HepG2 (cell line): ENCODE data around the gene GPR83. TPM values are rescaled to one million over a fixed set of nuclear protein-coding genes. Genes with fewer than 3 reads are reported as not detected.

Source experiments
- ATAC-seq: fragments of 200-7000 bp; cut with Tn5 transposase; 3 replicates; pipeline ENCODE4 v1.9.1; 2020; ENCODE audit warnings: mild to moderate bottlenecking, moderate library complexity
- BruUV-seq: library from RNA; stranded (reverse); fragments of 400-500 nt; replicated peaks from 2 replicates; lab custom pipeline; 2021; lab: Mats Ljungman, UMichigan
- CTCF ChIA-PET: fragments of 300-600 bp; formaldehyde crosslinking; extraction: SDS; loops from one replicate; lab custom pipeline; 2021; ENCODE audit warnings: low total read pairs, inconsistent platforms, low intra/inter-chr PET ratio; lab: Yijun Ruan, JAX
- POLR2A ChIA-PET: fragments of 350-600 bp; sonication (Branson Sonifier 250); formaldehyde crosslinking; loops from one replicate; lab custom pipeline; 2020; ENCODE audit warnings: antibody characterized with exemption, inconsistent platforms; lab: Yijun Ruan, JAX
- DNase-seq: peaks from one replicate; pipeline ENCODE4 v3.0.0-alpha.2; 2015; ENCODE audit warnings: low spot score
- FAIRE-seq: peaks from 3 replicates; lab custom pipeline; 2011; peaks lifted over from hg19 to GRCh38; lab: Jason Lieb, UNC
- H2AFZ ChIP-seq: one replicate; pipeline ENCODE4 v1.6.1; 2011; ENCODE audit warnings: low read length, inconsistent platforms
- H3K27ac ChIP-seq: fragments of 300-600 bp; 3 replicates; pipeline ENCODE4 v1.8.0; 2011; ENCODE audit warnings: mixed run types, mild to moderate bottlenecking, mixed read lengths, low read length, inconsistent platforms; ENCODE audit not compliant: insufficient read depth; ENCODE audit errors: extremely low read length
- H3K27me3 ChIP-seq, 2 experiments: fragments of 200-600 bp in 1 of 2; 2 replicates in 1 of 2; 3 replicates in 1 of 2; pipeline versions ENCODE4 v1.6.0 to v1.8.0; 2011; ENCODE audit warnings: low read length in 2 of 2, mild to moderate bottlenecking in 2 of 2, moderate library complexity in 2 of 2, inconsistent platforms in 1 of 2; ENCODE audit not compliant: insufficient read depth in 2 of 2, control insufficient read depth in 1 of 2
- H3K36me3 ChIP-seq, 2 experiments: fragments of 200-600 bp in 1 of 2; replicated peaks in 1 of 2; 2 replicates in 1 of 2; 3 replicates in 1 of 2; pipeline versions ENCODE4 v1.5.1 to v1.8.0; 2011; ENCODE audit warnings: low read length in 2 of 2, inconsistent platforms in 1 of 2; ENCODE audit not compliant: insufficient read depth in 2 of 2, control insufficient read depth in 1 of 2
- H3K4me1 ChIP-seq: 2 replicates; pipeline ENCODE4 v1.5.1; 2012; ENCODE audit warnings: low read length, inconsistent platforms; ENCODE audit not compliant: insufficient read depth
- H3K4me2 ChIP-seq: 2 replicates; pipeline ENCODE4 v1.6.0; 2011; ENCODE audit warnings: low read depth, low read length, inconsistent platforms
- H3K4me3 ChIP-seq, 3 experiments: fragments of 200-600 bp in 1 of 3; sonication (generic), shearing (Covaris generic) in 1 of 3; replicated peaks in 1 of 3; 2 replicates each; pipeline ENCODE4 v1.5.1; 2011 to 2016; ENCODE audit warnings: low read length in 3 of 3, inconsistent platforms in 2 of 3, low read depth in 2 of 3, mild to moderate bottlenecking in 2 of 3, control low read depth in 1 of 3, mixed read lengths in 1 of 3; ENCODE audit not compliant: insufficient read depth in 1 of 3
- H3K79me2 ChIP-seq: one replicate; pipeline ENCODE4 v1.6.1; 2011; ENCODE audit warnings: low read length, inconsistent platforms; ENCODE audit not compliant: insufficient read depth
- H3K9ac ChIP-seq: 2 replicates; pipeline ENCODE4 v1.6.0; 2011; ENCODE audit warnings: mild to moderate bottlenecking, low read depth, low read length, inconsistent platforms; ENCODE audit not compliant: insufficient read depth
- H3K9me3 ChIP-seq: 2 replicates; pipeline ENCODE4 v1.5.1; 2012; ENCODE audit warnings: mild to moderate bottlenecking, low read length
- H4K20me1 ChIP-seq: 2 replicates; pipeline ENCODE4 v1.6.0; 2011; ENCODE audit warnings: inconsistent platforms, mild to moderate bottlenecking, low read length, moderate library complexity; ENCODE audit not compliant: insufficient read depth
- EP300 ChIP-seq, 3 experiments: sonication (generic) in 1 of 3; formaldehyde crosslinking in 1 of 3; IDR thresholded peaks; 2 replicates each; pipeline versions ENCODE4 v1.5.1 to v1.6.1; 2011 to 2020; ENCODE audit warnings: low read depth in 2 of 3, low read length in 2 of 3, borderline replicate concordance in 1 of 3, improper control_type of control experiment in 1 of 3, mild to moderate bottlenecking in 1 of 3, missing genetic modification reagents in 1 of 3, moderate library complexity in 1 of 3
- HOXA3 ChIP-seq: sonication (generic); formaldehyde crosslinking; IDR thresholded peaks from 2 replicates; pipeline ENCODE4 v1.5.0; 2020; ENCODE audit warnings: missing genetic modification reagents
- MED1 ChIP-seq: sonication (generic); formaldehyde crosslinking; IDR thresholded peaks from 2 replicates; pipeline ENCODE4 v1.4.0; 2020; ENCODE audit warnings: missing genetic modification reagents
- MED13 ChIP-seq: sonication (generic); formaldehyde crosslinking; IDR thresholded peaks from 2 replicates; pipeline ENCODE4 v1.5.0; 2020; ENCODE audit warnings: missing genetic modification reagents
- NFKBIZ ChIP-seq: IDR thresholded peaks from 2 replicates; pipeline ENCODE4 v1.6.1; 2018; ENCODE audit warnings: missing genetic modification reagents, missing compliant biosample characterization
- SALL1 ChIP-seq: sonication (generic); formaldehyde crosslinking; IDR thresholded peaks from 2 replicates; pipeline ENCODE4 v1.8.0; 2022; ENCODE audit warnings: mild to moderate bottlenecking, missing genetic modification reagents
- TEAD3 ChIP-seq: optimal IDR thresholded peaks from 2 replicates; pipeline ENCODE3; 2016; ENCODE audit warnings: borderline replicate concordance
- ZNF251 ChIP-seq: sonication (generic); formaldehyde crosslinking; IDR thresholded peaks from 2 replicates; pipeline ENCODE4 v1.9.0; 2021; ENCODE audit warnings: mild to moderate bottlenecking, missing genetic modification reagents
- ZNF446 ChIP-seq: sonication (generic); formaldehyde crosslinking; IDR thresholded peaks from 2 replicates; pipeline ENCODE4 v1.5.0; 2020; ENCODE audit warnings: mild to moderate bottlenecking, missing genetic modification reagents
- ZNF496 ChIP-seq: sonication (generic); formaldehyde crosslinking; IDR thresholded peaks from 2 replicates; pipeline ENCODE4 v1.8.1; 2023; ENCODE audit warnings: mild to moderate bottlenecking, moderate library complexity, missing genetic modification reagents; ENCODE audit not compliant: insufficient replicate concordance
- ZNF703 ChIP-seq: sonication (generic); formaldehyde crosslinking; IDR thresholded peaks from 2 replicates; pipeline ENCODE4 v1.5.1; 2020; ENCODE audit warnings: missing genetic modification reagents, mild to moderate bottlenecking, moderate library complexity, borderline replicate concordance
- ZSCAN21 ChIP-seq: sonication (generic); formaldehyde crosslinking; IDR thresholded peaks from 2 replicates; pipeline ENCODE4 v1.8.0; 2022; ENCODE audit warnings: mild to moderate bottlenecking, missing genetic modification reagents, moderate library complexity, borderline replicate concordance
- WGBS: methylation state at CpG from one replicate; pipeline ENCODE4 v1.1.6; 2017; ENCODE audit warnings: low lambda C conversion rate; 5-methylcytosine and 5-hydroxymethylcytosine counted together
- in situ Hi-C: cut with HindIII; loops from 2 replicates; pipeline ENCODE4 v1.10.0; 2017; ENCODE audit warnings: low pct_unique_long_range_greater_than_20kb; ENCODE audit not compliant: extremely low pct_ligation_motif_present
- intact Hi-C: fragments of 100-400 bp; cut with micrococcal nuclease; formaldehyde crosslinking; loops from one replicate; pipeline ENCODE4 v1.10.0; 2022; ENCODE audit not compliant: unreplicated experiment
- polyA plus RNA-seq, 8 experiments: library from polyadenylated mRNA; depleted of rRNA in 3 of 8; stranded (reverse) in 7 of 8; unstranded in 1 of 8; fragments of >200 nt; fragmentation: Illumina TruSeq in 4 of 8; extraction: Trizol in 4 of 8; gene quantifications; 2 replicates each; pipeline versions ENCODE4 v1.2.1 to v1.2.3, GENCODE V29; 2011 to 2016; ENCODE audit warnings: low read depth in 4 of 8, missing spikeins in 1 of 8, mixed read lengths in 1 of 8; ENCODE audit not compliant: insufficient read depth in 1 of 8
- total RNA-seq, 5 experiments: library from RNA; depleted of rRNA; stranded (reverse); fragments of >200 nt; fragmentation: Illumina TruSeq; extraction: Trizol; gene quantifications; 2 replicates each; pipeline ENCODE4 v1.2.3, GENCODE V29; 2016; ENCODE audit warnings: low read depth in 1 of 5
- TF ChIP-seq, protein P1 (sequence below): IDR thresholded peaks from 2 replicates; pipeline ENCODE4 v1.6.1; 2016; ENCODE audit warnings: missing genetic modification reagents, missing compliant biosample characterization
- TF ChIP-seq, protein P2 (sequence below): sonication (generic); formaldehyde crosslinking; IDR thresholded peaks from 2 replicates; pipeline ENCODE4 v1.5.0; 2020; ENCODE audit warnings: missing genetic modification reagents
- TF ChIP-seq, protein P3 (sequence below): sonication (generic); formaldehyde crosslinking; IDR thresholded peaks from 2 replicates; pipeline ENCODE4 v1.8.1; 2022; ENCODE audit warnings: mild to moderate bottlenecking, missing genetic modification reagents

GPR83 gene
- total and polyA plus RNA-seq, 2 of the 13 experiments (the other 11 are each of a cell fraction or from before 2014, with no cell fraction given): 0.04 to 0.11 TPM

DNA sequence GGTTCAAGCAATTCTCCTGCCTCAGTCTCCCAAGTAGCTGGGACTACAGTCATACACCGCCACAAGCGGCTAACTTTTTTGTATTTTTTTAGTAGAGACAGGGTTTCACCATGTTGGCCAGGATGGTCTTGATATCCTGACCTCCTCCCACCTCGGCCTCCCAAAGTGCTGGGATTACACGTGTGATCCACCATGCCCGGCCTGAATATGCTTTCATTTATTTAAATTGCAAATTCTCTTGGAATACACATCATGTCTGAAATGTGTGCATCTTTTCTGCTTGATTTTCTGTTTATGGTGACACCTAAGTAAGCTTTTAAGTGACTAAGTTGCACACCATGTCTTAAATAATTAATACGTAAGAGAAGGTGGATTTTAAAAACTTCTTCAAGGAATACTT lies 65.2 kb downstream of the GPR83 start:
- H3K4me2 ChIP-seq: no peak overlapping the region
- intact Hi-C loops (no loop called here), in situ Hi-C loops (no loop called here)
- H4K20me1 ChIP-seq: no peaks in the 10 kb centered on the region
- H3K4me1 ChIP-seq: no peaks in the 10 kb centered on the region
- ChIA-PET CTCF (no interaction called here), POLR2A (no interaction called here)
- no peak overlapping the region for H3K9ac ChIP-seq
- WGBS: 10% methylated on average over 6 of the region's 6 CpGs
- FAIRE-seq (no peak), ATAC-seq (no peak), DNase-seq (no peak)
- no peaks in the 10 kb centered on the region for H3K79me2 ChIP-seq
- no peak overlapping the region for H3K4me3 ChIP-seq
- H2AFZ ChIP-seq: no peak overlapping the region
- peaks cover 0 to 8% of the 10 kb centered on the region in 2 experiments; a peak in 2 of 5 replicates for H3K27me3 ChIP-seq
- H3K36me3 ChIP-seq: no peaks in the 10 kb centered on the region
- H3K27ac ChIP-seq: no peak overlapping the region
- H3K9me3 ChIP-seq: no peaks in the 10 kb centered on the region
- TF ChIP-seq MED13 (CRISPR knock-in tag): no peak
- no peak for TF ChIP-seq ZNF251 (CRISPR knock-in tag)
- TF ChIP-seq EP300 (IDR thresholded peaks at IDR 0.05; ENCODE audit: low read depth in 2 of 2, low read length in 2 of 2): no peak
- no peak for TF ChIP-seq EP300 (CRISPR knock-in tag; IDR thresholded peaks at IDR 0.05; ENCODE audit: borderline replicate concordance)
- no peak for TF ChIP-seq TEAD3 (CRISPR knock-in tag)
- BruUV-seq: no TSS peak

DNA sequence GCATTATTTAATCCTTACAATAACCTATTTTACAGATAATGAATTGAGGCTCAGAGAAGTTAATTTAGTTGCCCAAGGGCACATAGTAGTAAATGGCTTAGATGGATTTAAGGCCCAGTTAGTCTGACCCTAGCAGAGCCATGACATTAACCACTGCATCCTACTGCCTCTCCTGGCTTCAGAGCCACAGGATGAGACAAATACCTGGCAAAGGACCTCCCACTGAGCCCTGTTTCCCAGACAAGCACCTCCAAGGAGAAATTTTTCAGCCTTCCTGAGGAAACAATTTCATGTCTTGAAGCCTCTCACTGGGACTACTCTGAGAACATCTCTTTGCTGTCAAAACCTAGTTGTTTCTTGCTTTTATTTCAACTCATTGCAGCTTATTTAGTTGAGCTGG lies 68.4 kb downstream of the GPR83 start:
- no peak overlapping the region for H3K27ac ChIP-seq
- no peaks in the 10 kb centered on the region for H4K20me1 ChIP-seq
- no peaks in the 10 kb centered on the region for H3K79me2 ChIP-seq
- H3K9ac ChIP-seq: no peak overlapping the region
- H3K36me3 ChIP-seq: no peaks in the 10 kb centered on the region
- no peak overlapping the region for H3K4me3 ChIP-seq
- no peaks in the 10 kb centered on the region for H3K4me1 ChIP-seq
- no peak for DNase-seq
- no peak for FAIRE-seq
- POLR2A ChIA-PET: no interaction called here
- no peak overlapping the region for H2AFZ ChIP-seq
- ATAC-seq: no peak
- H3K27me3 ChIP-seq: no peaks in the 10 kb centered on the region; a peak in 2 of 5 replicates
- intact Hi-C loops: no loop called here
- no TSS peak for BruUV-seq
- in situ Hi-C loops: no loop called here
- H3K9me3 ChIP-seq: no peaks in the 10 kb centered on the region
- CTCF ChIA-PET: no interaction called here
- no peak overlapping the region for H3K4me2 ChIP-seq
- TF ChIP-seq ZSCAN21 (CRISPR knock-in tag): no peak
- TF ChIP-seq ZNF703: no peak
- TF ChIP-seq ZNF446 (CRISPR knock-in tag): no peak
- TF ChIP-seq, protein P1, sequence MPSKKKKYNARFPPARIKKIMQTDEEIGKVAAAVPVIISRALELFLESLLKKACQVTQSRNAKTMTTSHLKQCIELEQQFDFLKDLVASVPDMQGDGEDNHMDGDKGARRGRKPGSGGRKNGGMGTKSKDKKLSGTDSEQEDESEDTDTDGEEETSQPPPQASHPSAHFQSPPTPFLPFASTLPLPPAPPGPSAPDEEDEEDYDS (CRISPR knock-in tag): no peak
- TF ChIP-seq MED1 (CRISPR knock-in tag): no peak
- TF ChIP-seq, protein P2, sequence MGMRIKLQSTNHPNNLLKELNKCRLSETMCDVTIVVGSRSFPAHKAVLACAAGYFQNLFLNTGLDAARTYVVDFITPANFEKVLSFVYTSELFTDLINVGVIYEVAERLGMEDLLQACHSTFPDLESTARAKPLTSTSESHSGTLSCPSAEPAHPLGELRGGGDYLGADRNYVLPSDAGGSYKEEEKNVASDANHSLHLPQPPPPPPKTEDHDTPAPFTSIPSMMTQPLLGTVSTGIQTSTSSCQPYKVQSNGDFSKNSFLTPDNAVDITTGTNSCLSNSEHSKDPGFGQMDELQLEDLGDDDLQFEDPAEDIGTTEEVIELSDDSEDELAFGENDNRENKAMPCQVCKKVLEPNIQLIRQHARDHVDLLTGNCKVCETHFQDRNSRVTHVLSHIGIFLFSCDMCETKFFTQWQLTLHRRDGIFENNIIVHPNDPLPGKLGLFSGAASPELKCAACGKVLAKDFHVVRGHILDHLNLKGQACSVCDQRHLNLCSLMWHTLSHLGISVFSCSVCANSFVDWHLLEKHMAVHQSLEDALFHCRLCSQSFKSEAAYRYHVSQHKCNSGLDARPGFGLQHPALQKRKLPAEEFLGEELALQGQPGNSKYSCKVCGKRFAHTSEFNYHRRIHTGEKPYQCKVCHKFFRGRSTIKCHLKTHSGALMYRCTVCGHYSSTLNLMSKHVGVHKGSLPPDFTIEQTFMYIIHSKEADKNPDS: no peak
- TF ChIP-seq SALL1 (CRISPR knock-in tag): no peak
- no peak for TF ChIP-seq ZNF496 (CRISPR knock-in tag)
- no peak for TF ChIP-seq HOXA3 (CRISPR knock-in tag)
- no peak for TF ChIP-seq NFKBIZ (CRISPR knock-in tag)
- TF ChIP-seq, protein P3, sequence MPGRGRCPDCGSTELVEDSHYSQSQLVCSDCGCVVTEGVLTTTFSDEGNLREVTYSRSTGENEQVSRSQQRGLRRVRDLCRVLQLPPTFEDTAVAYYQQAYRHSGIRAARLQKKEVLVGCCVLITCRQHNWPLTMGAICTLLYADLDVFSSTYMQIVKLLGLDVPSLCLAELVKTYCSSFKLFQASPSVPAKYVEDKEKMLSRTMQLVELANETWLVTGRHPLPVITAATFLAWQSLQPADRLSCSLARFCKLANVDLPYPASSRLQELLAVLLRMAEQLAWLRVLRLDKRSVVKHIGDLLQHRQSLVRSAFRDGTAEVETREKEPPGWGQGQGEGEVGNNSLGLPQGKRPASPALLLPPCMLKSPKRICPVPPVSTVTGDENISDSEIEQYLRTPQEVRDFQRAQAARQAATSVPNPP: no peak
